Measurements from ENCODE around the gene H2BK1. TPM values are rescaled to one million over a fixed set of nuclear protein-coding genes. Genes with fewer than 3 reads are reported as not detected.

H2BK1 gene
- not detected in 2 replicates for total RNA-seq
- polyA plus RNA-seq (2012) = not detected

DNA sequence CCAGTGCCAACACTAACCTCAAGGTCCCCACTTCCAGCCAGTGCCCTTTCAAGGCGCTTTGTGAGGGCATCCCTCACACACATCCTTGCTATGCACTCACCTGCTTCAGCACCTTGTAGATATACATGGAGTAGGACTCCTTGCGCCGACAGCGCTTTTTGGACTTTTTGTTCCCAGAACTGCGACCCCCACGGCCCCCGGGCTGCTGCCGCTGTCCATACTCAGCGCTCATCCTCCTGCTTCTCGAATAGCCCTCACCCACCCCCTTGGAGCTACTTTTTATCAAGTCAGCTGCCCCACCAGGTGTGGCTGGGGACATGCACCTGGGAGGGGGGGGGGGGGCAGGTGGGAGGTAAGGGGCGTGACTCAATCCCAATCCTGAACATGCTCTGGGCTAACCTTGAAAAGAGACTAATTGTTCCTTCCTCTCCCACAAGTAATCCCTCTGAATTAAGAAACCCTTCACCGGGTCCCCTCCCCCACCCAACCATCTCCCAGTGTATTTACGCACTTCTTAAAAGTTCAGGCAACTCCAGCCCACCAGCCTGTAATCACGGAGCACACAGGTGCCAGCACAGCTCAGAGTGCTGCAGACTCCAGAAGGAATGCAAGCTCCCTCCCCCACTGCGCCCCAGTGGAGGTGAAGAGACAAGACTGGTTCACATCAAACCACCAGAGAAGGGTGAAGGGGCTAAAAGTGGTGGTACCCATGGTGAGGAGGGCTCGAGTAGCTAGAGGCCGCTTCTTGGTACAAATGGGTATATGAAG lies at the start of gene H2BK1:
H2BK1 (minus strand) TSS at position 402 of the 768 bp plus-strand sequence; CDS start at position 232, 170 bp downstream.
- DNase-seq (ENCODE audit: low read depth) = no peak

DNA sequence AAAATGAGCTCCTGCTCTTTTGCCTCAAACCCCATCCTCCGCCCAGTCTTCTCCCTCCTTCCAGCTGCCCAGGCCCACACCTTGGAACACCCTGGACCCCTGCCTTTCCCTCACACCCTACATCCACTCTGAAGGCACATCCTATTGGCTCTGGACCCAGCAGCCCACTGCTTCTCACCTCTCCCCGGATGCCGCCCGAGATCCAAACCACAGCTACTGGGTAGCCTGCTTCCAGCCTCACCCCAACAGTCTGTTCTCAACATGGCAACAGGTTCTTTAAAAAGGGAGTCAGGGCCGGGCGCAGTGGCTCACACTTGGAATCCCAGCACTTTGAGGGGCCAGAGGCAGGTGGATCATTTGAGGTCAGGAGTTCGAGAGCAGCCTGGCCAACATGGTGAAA lies 47.7 kb upstream of the H2BK1 start:
- no peak for DNase-seq (ENCODE audit: low read depth)

DNA sequence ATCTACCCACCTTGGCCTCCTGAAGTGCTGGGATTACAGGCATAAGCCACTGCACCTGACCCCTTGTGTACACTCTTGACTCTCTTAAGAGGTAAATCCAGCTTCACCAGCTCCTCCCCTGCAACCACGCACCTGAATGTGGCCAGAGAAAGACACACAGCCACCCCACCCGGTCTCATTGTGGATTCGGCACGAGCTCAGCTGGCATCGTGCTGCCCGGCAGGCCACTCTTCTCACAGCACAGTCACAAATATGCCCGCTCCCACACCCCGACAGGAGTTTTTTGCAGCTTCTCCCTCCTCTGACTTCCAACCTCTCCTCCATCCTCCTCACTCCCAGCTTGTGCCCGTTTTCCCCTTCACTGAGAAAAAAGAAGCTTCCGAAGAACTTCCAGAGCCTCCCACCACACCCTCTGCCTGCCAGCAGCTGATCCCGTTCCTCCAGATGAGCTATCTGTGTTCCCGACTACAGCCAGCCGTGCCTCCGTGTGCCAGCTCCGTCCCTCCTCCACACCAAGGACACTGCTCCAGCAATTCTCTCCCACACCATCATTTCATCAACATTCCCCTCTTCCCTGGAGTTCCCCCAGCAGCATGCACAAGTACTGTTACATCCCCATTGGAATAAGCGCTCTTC lies 46.2 kb upstream of the H2BK1 start:
- no peak for DNase-seq (ENCODE audit: low read depth)

DNA sequence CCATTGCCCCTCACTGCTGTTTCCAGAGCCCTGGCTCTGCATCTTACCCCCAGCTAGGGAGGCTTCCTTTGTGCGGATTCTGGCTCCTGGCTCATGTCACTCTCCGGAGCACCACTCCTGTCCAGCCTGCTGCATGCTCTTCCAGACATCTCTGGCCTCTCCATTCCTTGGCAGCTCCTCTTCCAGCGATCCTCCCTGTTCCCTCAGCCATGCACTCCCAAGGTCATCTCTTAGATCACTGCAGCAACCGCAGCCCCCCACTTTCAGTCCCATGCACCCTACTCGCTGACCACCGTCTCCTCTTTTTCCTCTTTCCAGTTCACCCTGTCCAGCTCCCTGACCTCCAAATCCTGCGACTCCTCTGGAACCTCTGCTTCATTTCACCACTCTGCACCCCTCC lies 45.1 kb upstream of the H2BK1 start:
- no peak for DNase-seq (ENCODE audit: low read depth)

DNA sequence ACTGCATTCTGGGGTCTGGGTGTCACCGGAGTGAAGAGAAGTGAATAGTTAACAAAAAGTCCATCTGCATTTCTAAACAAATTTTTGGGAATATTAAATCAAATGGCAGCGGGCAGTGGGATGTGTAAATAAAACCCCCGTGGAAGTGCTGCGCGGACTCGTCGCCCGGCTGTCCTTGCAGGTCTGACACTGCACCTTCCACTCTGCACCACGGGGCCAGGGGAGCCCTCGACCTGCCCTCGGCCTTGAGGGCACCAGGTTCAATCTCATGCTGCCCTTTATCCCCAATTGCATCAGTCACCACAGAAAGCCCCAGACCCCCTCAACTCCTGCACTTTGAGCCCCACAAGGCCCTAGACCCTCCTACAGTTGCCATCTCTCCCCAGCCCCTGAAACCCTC lies 44.6 kb upstream of the H2BK1 start:
- no peak for DNase-seq (ENCODE audit: low read depth)

DNA sequence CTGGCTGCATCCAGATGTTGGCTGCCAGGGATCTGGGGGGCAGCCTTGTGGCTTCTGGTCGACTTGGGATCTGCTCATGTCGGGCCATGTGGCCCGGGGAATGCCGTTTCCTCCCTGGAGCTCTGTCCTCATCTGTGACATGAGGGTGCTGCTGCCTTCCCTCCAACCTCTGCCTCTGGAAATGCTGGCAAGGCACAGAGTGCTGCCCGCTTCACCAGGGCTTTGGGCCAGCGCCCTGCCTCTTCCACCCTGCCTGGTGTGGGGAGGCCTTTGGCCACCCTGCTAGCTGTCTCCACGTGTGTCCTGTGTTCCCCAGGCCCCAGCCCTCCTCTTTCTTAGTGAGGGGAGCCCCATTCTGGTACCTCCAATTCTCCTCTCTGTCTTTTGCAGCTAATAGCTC lies 44.0 kb upstream of the H2BK1 start:
- no peak for DNase-seq (ENCODE audit: low read depth)

DNA sequence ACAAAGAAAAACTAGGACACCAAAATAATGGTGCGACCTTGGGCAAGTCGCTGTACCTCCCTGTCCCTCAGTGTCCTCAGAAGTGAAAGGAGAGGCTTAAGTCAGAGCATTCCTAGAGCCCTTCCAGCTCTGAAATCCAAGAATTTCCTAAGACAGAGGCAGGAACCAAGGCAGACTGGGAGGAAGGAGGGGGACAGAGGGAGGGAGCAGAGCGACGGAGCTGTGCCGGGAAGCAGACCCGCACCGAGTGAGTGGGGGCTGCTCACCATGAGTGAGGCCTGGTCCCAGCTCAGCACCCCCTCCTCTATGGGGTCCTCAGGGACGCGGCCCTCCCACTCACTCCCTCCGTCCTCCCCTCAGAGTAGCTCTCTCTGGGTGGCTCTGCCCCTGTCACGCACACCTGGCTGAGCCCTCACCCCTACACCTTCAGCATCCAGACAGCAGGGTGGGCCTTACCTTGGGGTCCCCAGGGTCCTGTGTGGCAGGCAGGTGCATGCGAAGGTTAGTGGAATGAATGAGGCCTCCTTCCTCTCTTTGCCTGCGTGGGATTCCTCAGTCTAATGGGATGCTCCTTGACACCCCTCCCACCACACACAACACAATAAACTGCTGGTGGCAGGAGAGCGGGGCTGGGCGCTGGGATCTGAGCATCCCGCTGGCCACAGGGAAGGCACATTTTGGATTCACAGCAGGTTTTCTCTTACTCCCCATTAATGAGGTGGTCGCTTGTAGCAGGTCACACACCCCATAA lies 42.8 kb upstream of the H2BK1 start:
- DNase-seq (ENCODE audit: low read depth) = no peak

DNA sequence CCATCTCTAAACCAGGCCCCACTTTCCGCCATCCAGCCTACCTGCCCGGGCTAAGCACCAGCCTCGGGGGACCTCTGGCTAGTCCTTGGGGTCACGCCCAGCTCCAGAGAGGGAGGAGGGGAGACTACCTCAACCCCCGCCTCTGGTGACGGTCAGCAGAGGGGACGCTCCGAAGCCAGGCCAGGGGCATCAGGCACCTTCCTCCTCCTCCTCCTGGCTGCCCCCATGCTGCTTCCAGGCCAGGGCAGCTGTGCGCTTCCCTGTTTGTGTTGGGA lies 42.2 kb upstream of the H2BK1 start:
- no peak for DNase-seq (ENCODE audit: low read depth)

DNA sequence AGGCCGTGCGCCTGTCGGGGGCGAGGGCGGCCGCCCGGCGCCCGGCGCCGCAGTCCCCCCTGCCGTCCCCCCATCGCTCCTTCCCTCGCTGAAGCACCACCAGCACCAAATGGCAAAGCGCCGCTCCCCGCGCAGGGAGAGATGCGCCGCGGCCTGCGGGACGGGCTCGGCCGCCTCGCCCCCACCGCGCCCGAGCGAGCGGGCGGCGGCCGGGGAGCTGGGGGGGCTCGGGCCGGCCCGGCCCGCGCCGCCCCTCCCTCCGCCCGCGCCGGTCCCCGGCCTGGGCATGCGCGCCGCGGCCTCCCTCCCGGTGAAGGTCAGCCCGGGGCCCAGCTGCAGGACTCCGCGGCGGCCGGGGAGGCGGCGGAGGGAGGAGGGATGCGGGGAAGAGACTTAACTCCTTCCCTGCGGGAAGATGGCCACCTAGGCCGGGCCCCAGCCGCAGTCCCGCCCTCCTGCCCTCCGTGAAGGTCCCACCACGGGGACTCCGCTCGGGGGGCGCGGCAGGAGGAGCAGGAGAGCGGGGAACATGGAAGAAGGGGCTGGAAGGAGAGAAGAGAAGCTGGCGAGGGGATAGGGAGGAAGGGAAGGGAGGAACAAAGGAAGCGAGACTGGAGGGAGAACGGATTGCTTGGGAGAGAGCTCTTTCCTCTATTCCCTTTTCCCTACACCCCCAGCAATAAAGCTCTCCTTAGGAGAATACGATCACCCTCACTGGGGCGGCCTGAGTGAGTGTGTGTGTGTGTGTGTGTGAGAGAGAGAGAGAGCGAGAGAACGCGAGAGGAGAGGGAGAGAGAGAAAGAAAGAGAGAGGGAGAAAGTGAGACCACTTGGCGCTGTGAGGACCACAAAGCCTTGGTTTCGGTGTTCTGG lies 41.6 kb upstream of the H2BK1 start:
- peak; percentile 90 for DNase-seq (ENCODE audit: low read depth)

DNA sequence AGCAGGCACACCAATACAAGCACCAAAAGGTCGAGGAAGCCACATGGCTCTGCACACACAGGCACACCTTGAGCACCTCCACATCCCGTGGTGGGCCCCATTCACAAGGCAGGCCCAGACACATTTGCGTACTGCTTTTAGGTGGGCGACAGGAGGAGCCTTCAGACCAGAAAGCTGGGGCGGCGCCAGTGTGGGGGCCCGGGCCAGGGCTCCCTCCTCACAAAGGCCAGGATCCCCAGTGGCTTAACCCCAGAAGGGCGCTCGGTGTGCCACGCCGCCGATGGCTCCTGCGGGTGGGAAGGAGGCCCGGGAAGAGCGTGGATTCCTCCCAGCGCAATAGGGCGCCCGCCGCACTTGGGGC lies 41.0 kb upstream of the H2BK1 start:
- DNase-seq (ENCODE audit: low read depth) = no peak

DNA sequence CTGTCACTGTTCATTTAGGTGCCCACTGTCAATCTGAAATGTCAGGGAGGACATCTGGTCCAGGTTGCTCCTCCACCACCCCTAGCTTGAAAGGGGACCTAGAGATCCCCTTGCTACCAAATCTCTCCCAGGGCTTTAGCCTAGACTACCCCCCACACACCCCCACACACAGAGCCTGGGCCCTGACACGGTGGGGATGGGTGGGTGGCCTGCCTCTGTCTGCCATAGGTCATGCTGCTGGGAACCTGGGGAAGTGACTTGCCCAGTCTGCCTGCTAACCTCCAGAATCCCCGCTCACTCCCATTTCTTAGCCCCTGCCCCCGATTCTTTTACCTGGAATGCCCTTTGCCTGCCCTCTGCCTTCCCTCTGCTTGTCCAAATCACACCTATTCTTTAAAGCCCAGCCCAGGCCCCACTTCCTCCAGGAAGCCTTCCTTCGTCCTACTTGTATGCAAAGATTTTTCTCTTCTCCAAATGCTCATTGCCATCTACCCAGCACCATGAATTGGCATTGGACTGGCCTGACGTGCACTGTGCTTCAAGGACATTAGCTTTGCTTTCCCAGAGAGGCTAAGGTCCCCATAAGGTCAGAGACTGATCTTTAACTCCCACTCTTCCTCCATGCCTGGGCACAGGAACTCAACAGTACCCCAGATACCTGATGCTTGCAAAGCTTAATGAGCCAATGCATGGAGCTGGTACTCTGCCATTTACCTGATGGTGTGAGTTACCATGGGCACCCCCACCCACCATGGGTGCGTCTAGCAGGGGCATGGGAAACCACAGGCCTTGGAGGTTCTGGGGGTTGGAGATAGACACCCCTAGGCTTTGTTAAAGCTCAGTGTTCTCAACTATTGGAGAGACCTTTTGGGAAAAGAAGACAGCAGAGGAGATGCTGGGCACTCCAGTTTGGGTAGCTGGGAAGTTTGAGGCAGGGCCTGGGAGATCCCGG lies 40.2 kb upstream of the H2BK1 start:
- no peak for DNase-seq (ENCODE audit: low read depth)

DNA sequence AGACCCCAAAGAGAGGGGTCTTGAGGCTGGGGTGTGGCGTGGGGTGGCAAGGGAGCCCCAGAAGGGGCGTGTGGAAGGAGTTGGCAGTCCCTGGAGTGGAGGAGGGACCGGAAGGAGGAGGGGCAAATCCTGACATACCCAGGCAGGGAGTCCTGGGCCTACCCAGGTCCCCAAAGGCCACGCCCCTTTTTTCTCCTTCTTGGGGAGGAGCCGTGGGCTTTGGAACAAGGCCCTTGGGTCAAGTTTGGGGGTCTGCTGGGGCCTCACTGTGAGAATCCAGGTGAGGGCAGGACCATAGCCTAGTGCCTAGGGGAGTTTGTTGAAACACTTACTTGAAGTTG lies 39.4 kb upstream of the H2BK1 start:
- peak; percentile 94 for DNase-seq (ENCODE audit: low read depth)

DNA sequence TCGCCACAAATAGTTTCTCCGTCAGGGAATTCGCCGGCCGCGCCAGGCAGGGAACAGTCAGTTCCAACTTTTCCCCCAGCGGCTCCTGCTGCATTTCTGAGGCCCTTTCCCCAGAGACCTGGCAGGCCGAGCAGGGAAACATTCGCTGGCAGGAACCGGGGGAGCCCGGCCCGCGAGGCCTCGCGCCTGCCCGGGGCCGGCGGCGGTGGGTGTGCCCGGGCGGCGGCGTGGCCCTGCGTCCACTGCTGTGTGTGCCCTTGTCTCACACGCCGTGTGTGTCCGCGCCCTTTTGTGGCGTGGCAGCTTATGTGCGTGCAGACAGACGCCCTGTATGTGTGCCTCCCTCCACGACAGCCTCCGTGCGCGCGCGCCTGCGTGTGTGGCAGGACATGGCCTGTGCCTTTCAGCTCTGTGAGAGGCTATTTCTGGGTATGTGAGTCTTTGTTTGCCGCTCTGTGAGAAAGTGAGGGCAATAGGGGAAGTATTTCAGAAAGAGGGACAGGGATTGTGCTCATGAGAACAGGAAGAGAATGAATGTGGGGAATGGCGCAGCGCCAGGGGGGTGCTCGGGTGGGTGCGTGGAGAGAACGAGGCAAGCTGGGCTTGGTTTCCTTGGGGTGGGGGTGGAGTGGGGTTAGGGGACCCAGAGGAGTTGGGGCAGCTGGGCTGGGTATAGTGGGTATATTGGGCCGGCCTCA lies 38.9 kb upstream of the H2BK1 start:
- peak; percentile 94 for DNase-seq (ENCODE audit: low read depth)

DNA sequence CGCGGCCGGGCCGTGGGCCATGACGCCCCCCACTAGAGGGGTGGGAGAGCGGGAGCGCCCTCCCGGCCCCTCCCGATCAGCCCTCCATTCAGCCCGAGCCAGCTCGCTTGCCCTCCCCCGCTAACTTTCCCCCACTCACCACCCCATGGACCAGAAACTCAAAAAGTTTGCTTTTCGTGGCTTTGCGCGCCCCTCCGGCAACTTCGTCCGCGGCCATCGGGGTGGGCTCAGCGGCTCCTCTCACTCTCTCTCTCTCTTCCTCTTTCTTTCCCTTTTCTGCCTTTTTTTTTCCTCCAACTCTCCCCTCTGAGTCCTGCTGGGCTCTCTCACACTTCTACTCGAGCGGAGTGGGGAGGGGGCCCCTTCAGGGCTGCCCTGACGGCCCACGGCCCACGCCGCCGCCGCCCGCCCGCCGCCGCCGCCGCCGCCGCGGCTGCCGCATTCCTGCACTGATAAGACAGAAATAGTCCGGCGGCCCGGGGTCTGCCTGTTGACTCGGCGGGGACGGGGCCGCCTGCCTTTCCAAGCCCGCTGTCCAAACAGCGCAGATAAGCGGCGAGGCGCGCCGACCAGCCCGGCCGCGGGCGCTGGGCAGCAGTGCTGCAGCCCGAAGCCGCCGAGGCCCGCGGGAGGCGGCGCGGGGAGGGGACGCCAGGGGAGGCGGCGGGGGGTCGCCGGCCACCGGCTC lies 38.2 kb upstream of the H2BK1 start, which contains the start of gene SMARCD3:
SMARCD3 (minus strand) TSS at position 349 of the 688 bp plus-strand sequence; CDS start at position 217, 132 bp downstream.
- peak; percentile 86 for DNase-seq (ENCODE audit: low read depth)

DNA sequence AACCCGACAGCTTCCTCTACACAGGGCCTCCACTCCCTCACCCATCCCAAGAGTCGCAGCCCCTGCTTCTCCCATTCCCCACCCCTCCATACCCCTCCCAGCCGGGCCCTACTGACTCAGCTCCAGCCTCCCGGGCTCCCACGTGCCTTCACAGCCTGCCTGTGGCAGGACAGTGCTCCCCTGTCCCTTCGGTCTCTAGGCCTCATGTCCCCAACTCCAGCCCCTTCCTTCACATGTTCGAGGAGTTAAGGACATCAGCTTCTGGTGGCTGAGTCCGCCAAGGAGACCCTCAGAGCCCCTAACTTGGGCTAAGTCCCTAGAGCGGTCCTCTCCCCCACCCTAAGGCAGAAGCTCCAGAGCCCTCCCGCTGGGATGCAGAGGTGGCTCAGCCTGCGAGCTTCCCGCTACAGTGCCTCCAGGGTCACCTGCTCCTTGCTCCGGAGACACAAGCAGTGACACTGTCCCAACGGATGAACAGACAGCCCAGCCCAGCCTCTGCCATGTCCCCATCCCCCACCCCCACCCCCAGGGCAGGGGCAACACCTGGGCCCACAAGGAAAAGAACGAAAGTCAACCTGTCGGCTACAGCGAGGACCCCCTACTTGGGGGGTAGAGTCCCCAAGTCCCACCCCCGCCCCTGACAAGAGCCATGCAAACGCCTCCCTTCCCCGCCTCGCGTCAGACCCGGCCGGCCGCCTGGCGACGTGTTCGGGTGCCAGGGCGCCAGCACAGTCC lies 37.5 kb upstream of the H2BK1 start:
- peak; percentile 92 for DNase-seq (ENCODE audit: low read depth)

DNA sequence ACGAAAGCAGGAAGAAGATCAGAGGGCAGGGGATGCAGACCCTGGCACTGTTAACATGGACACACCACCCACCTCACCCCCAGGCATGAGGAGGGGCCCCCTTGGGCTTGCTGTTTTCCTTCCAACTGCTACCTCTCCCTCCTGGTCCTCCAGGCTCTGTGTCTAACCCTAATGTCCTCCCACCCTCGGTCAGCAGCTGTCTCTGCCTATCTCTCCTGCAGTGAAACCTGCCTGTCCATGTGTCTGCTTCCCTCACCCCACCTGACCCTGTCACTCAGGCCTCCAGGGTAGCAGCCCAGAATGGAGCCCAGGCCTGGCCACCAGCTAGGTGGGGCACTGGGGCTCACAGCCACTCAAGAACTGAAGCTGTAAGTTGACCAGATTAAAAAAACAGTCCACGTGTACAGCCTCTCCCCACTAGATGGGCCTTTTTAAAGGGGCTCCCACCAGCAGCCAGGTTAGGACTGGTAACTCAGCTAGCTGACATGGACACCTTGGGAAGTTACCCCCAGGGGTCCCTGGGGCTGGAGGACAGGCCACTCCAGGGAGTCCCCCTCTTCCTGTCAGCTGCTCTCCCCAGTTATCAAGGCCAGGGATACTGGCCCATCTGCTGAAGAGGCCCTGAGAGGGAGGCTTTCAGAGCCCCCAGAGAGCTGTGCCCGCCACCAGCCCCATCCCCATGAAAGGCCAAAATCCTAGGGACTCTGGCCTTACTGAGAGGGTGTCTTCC lies 36.7 kb upstream of the H2BK1 start:
- DNase-seq (ENCODE audit: low read depth) = peak; percentile 100

DNA sequence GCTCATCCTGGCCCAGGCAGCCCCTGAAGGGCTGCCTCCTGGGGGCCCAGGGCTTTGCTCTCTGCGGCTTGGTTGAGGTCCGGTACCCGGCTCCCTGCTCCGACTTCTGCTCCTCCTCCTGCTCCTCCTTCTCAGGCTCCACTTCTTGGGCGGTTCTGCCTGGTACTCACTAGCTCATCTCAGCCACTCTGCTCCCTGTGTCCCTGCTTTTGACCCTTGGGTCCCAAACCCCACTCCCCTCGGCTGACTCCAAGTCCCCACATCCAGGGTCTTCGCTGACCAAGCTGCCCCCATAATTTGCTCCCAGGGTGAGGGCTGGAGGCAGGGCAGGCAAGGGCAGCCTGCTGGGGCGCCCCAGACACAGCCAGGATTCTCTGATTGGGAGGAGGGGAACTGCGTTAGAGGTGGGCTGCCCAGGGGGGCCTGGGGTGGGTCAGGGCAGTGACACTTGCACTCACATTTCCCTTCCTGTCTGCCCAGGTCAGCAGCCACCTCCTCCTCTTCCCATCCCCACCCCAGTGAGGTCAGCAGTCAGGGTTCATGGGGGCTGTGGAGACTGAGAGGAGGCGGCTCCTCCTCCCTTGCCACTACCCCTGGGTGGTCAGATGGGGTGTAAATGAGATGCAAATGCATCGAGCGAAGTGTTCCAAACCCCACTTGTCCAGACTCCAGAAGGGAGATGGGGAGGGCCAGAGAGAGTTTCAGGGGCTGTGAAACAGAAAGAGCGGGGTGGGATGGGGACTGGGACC lies 36.0 kb upstream of the H2BK1 start:
- peak; percentile 82 for DNase-seq (ENCODE audit: low read depth)

Data from myocyte (in vitro differentiated cells).